Gastroesophageal sphincter (tissue), 3 donors: ENCODE data around the gene IFT122.

Experiments used
- EP300 ChIP-seq: sonication (generic); formaldehyde crosslinking; IDR thresholded peaks from one replicate; pipeline ENCODE4 v1.6.1; 2017; ENCODE audit warnings: antibody characterized with exemption, mild to moderate bottlenecking
- TF ChIP-seq, protein P1 (sequence below), 4 experiments: fragments of 200-600 bp in 2 of 4; fragments of 450-650 bp in 2 of 4; sonication (generic) in 1 of 4; IDR thresholded peaks; one replicate each; pipeline ENCODE4 v1.5.1; 2017 to 2019; ENCODE audit warnings: antibody characterized with exemption in 4 of 4, mild to moderate bottlenecking in 2 of 4, moderate library complexity in 2 of 4

DNA sequence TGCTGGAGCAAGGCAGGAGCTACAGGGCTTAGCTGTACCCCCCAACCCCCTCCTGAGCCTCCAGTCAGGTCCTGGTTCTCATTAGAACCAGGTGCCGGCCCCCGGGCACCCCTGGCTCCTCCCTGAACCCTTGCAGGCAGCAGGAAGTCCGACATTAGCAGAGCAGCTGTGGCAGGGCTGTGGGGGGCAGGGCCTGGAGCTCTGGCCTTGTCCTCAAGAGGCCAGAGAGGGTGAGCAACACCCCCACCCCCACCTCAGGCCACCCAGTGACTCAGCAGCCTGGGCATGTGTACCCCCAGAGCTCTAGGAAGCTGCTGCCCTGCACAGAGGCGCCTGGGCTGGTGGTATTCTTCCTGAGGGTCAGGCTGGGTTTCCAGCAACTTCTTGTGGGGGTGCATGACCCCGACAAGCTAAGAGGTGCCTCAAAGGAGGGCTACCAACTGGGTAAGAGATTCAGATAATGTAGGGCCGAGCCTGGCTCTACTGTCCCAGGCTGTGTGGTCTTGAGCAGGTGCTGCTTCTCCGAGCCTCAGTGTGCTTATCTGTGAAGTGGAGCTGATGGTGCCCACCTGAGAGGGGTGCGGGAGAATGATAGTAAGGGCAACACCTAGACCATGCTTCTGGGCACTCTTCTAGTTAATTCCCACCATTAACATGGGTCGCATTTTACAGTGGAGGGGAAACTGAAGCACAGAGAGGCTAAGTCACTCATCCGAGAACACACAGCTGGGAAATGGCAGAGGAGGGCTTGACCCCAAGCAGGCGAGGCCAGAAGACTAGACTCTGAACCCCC, 118.9 kb downstream of the IFT122 start:
- TF ChIP-seq EP300, result no peak
- TF ChIP-seq, protein P1, sequence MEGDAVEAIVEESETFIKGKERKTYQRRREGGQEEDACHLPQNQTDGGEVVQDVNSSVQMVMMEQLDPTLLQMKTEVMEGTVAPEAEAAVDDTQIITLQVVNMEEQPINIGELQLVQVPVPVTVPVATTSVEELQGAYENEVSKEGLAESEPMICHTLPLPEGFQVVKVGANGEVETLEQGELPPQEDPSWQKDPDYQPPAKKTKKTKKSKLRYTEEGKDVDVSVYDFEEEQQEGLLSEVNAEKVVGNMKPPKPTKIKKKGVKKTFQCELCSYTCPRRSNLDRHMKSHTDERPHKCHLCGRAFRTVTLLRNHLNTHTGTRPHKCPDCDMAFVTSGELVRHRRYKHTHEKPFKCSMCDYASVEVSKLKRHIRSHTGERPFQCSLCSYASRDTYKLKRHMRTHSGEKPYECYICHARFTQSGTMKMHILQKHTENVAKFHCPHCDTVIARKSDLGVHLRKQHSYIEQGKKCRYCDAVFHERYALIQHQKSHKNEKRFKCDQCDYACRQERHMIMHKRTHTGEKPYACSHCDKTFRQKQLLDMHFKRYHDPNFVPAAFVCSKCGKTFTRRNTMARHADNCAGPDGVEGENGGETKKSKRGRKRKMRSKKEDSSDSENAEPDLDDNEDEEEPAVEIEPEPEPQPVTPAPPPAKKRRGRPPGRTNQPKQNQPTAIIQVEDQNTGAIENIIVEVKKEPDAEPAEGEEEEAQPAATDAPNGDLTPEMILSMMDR (IDR thresholded peaks at IDR 0.05), result no peak
